ENCODE measurements around the gene GRAP. TPM values are rescaled to one million over a fixed set of nuclear protein-coding genes. Genes with fewer than 3 reads are reported as not detected.
"Not testable (repeated sequence)": the region's sequence is repeated elsewhere in the genome, so short reads cannot be mapped to it uniquely, and the experiment has no call there.

Gene GRAP
- polyA plus RNA-seq = 2.9 TPM
- long read RNA-seq, donor 1, partial matches to known transcripts = 0 of 1 reads
- long read RNA-seq, donor 1, other reads (novel, unspliced or antisense) = 0 of 1 reads
- long read RNA-seq, donor 2, partial matches to known transcripts = 0 of 1 reads
- long read RNA-seq, donor 2, other reads (novel, unspliced or antisense) = 0 of 1 reads
- long read RNA-seq, donor 3 = 0 reads
- long read RNA-seq, donor 4 = 0 reads
- long read RNA-seq, donor 5, partial matches to known transcripts = 0 of 2 reads
- long read RNA-seq, donor 5, other reads (novel, unspliced or antisense) = 0 of 2 reads
- long read RNA-seq, donor 6, partial matches to known transcripts = 0 of 4 reads
- long read RNA-seq, donor 6, other reads (novel, unspliced or antisense) = 0 of 4 reads
- long read RNA-seq, donor 7, partial matches to known transcripts = 0 of 2 reads
- long read RNA-seq, donor 7, other reads (novel, unspliced or antisense) = 0 of 2 reads
- long read RNA-seq, donor 8, partial matches to known transcripts = 0 of 4 reads
- long read RNA-seq, donor 8, other reads (novel, unspliced or antisense) = 0 of 4 reads
- long read RNA-seq, donor 9, partial matches to known transcripts = 0 of 3 reads
- long read RNA-seq, donor 9, other reads (novel, unspliced or antisense) = 0 of 3 reads
- long read RNA-seq, donor 10 = 0 reads
- long read RNA-seq, donor 11, partial matches to known transcripts = 0 of 1 reads
- long read RNA-seq, donor 11, other reads (novel, unspliced or antisense) = 0 of 1 reads

DNA sequence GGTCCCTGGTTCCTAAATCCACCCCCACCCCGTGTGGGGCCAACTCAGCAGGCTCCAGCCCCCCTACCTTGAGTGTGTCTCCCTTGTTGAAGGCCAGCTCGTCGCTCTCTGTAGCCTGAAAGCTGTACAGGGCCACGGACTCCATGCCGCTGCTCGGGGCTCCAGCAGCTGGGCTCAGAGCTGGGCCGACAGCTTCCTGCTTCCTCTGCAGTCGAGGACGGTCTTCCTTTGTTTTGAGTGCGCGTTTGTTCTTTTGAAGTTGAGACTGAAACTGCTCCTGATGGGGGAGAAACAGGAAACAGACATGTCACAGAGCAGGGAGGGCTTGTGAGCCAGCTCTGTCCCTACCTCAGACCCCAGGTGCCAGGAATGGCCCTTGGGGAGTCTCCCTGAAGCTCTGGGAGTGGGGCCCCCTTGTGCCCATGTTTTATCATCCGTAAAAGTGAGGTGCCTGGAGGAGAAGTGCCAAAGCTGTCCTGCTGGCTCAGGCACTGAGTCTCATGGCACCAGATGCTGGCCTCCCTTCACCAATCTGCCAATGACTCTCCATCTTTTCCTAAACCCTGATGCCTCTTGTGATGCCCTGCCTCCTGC lies at the start of gene GRAP:
Gene GRAP, minus strand, starts transcription at position 176 of the 594 bp plus-strand sequence. Its CDS starts 31 bp downstream, at position 145.
- not testable (repeated sequence) for H3K4me1 ChIP-seq (ENCODE audit: control insufficient read depth, insufficient read depth, low read length); H3K9me3 ChIP-seq (ENCODE audit: control insufficient read depth, low read depth, low read length); H3K27ac ChIP-seq (ENCODE audit: low read length); H3K36me3 ChIP-seq (ENCODE audit: control insufficient read depth, insufficient read depth, low read length); DNase-seq; H3K27me3 ChIP-seq (ENCODE audit: control insufficient read depth, insufficient read depth, low read length); H3K4me3 ChIP-seq (ENCODE audit: low read length)
- no CpG with 5 or more reads among the region's 12 CpGs for WGBS (ENCODE audit: insufficient coverage, low lambda C conversion rate)

DNA sequence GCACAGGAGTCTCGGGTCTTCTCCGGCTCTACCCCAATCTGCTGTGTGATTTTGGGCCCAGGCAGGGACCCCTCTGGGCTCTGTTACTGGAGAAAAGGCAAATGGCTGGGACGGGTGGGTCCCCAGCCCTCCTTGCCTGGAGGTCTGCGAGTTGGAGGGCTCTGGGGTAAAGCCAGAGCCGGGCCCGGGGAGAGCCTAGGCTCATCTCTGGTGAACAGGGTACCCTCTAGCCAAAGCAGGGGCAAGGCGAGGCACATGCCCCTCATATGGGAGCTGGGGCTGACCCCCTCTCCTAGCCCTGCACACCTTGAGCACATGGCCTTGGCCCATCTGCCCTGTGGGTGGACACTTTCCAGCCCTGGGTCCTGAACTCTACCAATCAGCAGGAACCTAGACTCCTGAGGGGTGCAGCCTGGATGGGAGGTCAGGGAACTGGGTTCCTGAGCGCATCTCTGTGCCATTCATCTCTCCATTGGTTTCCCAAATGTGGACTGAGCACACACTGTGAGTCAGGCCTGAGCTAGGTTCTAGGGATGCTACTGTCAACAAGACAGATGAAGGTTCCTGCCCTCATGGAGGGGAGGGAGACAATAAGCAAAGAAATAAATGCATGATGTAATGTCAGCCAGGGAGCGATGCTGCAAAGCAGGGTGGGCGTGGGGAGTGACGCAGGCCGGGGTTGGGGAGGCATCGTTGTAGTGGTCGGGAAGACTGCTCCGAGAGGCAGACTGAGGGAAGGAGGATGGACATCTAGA lies 47.1 kb upstream of the GRAP start:
- not testable (repeated sequence) for H3K27me3 ChIP-seq (ENCODE audit: control insufficient read depth, insufficient read depth, low read length); H3K9me3 ChIP-seq (ENCODE audit: control insufficient read depth, low read depth, low read length); H3K4me3 ChIP-seq (ENCODE audit: low read length); H3K36me3 ChIP-seq (ENCODE audit: control insufficient read depth, insufficient read depth, low read length); H3K27ac ChIP-seq (ENCODE audit: low read length); DNase-seq; H3K4me1 ChIP-seq (ENCODE audit: control insufficient read depth, insufficient read depth, low read length)
- no CpG with 5 or more reads among the region's 15 CpGs for WGBS (ENCODE audit: insufficient coverage, low lambda C conversion rate)

DNA sequence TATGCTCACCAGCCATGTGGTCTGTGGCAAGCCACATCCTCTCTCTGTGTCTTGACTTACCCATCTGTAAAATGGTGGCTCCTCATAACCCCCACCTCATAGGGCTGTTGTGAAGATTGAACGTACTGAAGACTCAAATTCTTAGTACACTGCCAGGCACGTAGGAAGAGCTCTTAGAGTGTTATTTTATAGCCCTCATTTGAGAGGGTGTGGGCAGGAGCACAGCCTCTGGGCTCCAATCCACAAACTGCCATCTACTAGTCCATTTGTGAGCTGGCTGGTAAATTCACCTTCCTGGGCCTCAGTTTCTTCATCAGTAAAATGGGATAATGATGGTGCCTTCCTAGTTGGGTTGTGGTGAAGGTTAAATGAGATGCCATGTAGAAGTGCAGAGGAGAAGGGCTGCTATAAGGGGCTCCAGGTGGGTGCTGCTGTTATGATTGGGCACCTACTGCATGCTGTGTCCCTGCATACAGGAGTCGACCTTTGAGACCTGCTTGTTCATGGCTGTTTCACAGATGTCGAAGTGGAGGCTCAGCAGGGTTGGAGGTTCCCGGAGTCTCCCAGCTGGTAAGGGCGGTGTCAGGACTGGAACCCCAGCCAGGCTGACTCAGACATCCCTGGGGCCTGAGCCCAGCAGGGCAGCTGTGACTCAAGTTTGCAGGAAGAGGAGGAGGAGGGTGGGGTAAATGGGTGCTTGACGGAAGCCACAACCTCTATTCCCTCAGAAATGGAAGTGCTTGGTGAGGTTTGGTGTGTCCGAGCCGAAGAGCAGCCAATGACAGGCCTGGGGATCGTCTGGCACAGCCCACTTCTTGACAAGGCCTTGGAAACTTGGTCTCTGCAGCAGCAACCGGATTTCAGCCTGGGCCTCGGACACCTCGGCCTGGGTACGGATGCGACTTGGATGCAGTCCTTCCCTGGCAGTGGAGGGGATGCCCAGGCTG lies 46.3 kb upstream of the GRAP start:
- not testable (repeated sequence) for H3K9me3 ChIP-seq (ENCODE audit: control insufficient read depth, low read depth, low read length); H3K27me3 ChIP-seq (ENCODE audit: control insufficient read depth, insufficient read depth, low read length); H3K4me3 ChIP-seq (ENCODE audit: low read length); DNase-seq; H3K36me3 ChIP-seq (ENCODE audit: control insufficient read depth, insufficient read depth, low read length); H3K27ac ChIP-seq (ENCODE audit: low read length); H3K4me1 ChIP-seq (ENCODE audit: control insufficient read depth, insufficient read depth, low read length)
- no CpG with 5 or more reads among the region's 15 CpGs for WGBS (ENCODE audit: insufficient coverage, low lambda C conversion rate)

DNA sequence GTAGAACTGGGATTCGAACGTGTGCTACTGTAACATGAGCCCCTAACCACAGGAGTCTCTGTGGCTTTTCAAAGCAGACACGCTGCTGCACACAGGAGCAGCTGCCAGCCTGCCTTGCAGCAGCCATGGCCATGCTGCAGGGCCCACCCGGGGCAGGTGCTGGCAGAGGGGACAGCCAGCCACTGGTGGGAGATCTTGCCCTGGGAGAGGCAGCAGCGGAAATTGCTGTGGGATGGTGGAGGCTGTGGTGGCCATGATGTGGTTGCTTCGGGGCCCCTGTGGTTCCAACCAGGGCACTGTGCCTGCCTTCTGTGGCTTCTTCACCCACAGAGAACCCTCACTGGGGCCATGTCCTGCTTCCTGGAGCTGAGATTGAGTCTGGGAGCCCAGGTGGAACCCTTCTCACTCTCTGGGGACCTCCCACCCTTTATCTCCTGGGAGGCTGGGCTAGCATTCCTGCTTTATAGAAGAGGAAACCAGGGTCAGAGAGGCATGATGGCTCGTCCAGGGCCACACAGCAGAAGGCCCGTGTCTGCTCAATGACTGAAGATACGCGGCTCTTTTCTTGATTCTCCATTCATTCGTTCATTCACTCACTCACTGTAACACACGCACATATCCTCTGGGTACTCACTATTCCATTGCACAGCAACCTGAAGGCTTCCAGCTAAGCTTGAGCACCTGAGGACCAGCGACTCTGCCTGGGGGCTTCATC lies 43.5 kb upstream of the GRAP start:
- not testable (repeated sequence) for H3K9me3 ChIP-seq (ENCODE audit: control insufficient read depth, low read depth, low read length); DNase-seq; H3K36me3 ChIP-seq (ENCODE audit: control insufficient read depth, insufficient read depth, low read length); H3K27ac ChIP-seq (ENCODE audit: low read length); H3K4me3 ChIP-seq (ENCODE audit: low read length); H3K27me3 ChIP-seq (ENCODE audit: control insufficient read depth, insufficient read depth, low read length); H3K4me1 ChIP-seq (ENCODE audit: control insufficient read depth, insufficient read depth, low read length)
- no CpG with 5 or more reads among the region's 13 CpGs for WGBS (ENCODE audit: insufficient coverage, low lambda C conversion rate)

DNA sequence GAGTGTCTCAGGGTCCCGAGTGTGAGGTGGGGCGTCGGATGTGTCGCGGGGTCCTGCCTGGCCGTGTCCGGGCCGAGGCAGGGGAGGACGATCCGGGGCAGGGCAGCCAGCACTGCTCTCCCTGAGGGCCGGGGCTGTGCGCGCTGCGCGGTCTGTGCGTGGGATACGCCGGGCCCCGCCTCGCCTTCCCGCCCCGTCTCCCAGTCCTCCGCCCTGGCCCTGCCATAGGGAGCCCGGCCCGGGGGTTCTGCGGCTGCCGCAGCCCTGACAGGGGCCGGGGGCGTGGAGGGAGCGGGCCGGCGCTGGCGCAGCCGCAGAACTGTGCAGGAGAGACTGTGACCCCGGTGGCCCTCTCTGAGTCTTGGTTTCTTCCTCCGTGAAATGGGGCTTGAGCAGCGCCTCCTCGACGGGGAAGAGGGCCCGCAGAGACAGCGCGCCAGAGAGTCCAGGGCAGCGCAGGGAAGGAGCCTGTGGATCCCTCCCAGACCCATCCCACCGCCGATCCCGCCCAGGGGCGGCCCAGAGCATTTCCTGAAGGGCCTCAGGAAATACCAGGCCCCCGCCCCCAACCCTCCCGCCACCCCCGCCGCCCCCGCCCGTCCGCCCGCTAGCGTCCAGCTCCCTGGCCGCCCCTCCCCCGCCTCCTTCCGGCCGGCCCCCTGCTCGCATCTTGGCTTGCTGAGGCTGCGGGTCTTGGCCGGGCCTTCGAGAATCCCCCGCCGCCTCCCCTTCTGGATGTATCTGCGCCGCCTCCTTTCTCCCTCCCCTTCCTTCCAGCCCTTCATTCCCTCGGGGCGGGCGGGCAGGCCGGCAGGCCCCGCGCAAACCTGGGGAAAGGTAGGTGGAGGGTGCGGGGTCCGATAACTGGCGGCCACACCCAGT lies 42.3 kb upstream of the GRAP start:
- H3K27ac ChIP-seq (ENCODE audit: low read length); H3K4me1 ChIP-seq (ENCODE audit: control insufficient read depth, insufficient read depth, low read length); H3K4me3 ChIP-seq (ENCODE audit: low read length); H3K36me3 ChIP-seq (ENCODE audit: control insufficient read depth, insufficient read depth, low read length); DNase-seq; H3K27me3 ChIP-seq (ENCODE audit: control insufficient read depth, insufficient read depth, low read length); H3K9me3 ChIP-seq (ENCODE audit: control insufficient read depth, low read depth, low read length): not testable (repeated sequence)
- WGBS (ENCODE audit: insufficient coverage, low lambda C conversion rate) = no CpG with 5 or more reads among the region's 77 CpGs

DNA sequence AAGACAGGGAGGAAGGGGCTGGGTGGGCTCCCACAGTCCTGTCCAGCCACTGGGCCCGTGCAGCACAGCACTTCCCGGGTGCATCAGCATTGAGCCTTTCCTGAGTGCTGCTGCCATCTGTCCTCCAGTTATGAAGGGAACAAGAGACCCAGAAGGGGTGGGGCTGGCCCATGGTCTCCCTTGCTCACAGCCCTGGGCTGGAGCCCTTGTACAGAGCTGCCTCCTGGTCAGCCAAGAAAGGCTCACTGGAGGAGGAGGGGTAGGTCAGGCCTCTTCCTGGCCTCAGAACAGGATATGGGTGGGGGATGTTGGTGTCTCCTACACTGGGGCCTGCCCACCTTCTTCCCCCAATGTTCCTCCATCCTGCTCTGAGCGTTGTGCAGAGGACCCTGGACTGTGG lies 30.6 kb upstream of the GRAP start:
- H3K4me1 ChIP-seq (ENCODE audit: control insufficient read depth, insufficient read depth, low read length); H3K4me3 ChIP-seq (ENCODE audit: low read length); H3K27me3 ChIP-seq (ENCODE audit: control insufficient read depth, insufficient read depth, low read length); H3K36me3 ChIP-seq (ENCODE audit: control insufficient read depth, insufficient read depth, low read length); H3K27ac ChIP-seq (ENCODE audit: low read length); DNase-seq; H3K9me3 ChIP-seq (ENCODE audit: control insufficient read depth, low read depth, low read length): not testable (repeated sequence)
- WGBS (ENCODE audit: insufficient coverage, low lambda C conversion rate) = no CpG with 5 or more reads among the region's 3 CpGs

DNA sequence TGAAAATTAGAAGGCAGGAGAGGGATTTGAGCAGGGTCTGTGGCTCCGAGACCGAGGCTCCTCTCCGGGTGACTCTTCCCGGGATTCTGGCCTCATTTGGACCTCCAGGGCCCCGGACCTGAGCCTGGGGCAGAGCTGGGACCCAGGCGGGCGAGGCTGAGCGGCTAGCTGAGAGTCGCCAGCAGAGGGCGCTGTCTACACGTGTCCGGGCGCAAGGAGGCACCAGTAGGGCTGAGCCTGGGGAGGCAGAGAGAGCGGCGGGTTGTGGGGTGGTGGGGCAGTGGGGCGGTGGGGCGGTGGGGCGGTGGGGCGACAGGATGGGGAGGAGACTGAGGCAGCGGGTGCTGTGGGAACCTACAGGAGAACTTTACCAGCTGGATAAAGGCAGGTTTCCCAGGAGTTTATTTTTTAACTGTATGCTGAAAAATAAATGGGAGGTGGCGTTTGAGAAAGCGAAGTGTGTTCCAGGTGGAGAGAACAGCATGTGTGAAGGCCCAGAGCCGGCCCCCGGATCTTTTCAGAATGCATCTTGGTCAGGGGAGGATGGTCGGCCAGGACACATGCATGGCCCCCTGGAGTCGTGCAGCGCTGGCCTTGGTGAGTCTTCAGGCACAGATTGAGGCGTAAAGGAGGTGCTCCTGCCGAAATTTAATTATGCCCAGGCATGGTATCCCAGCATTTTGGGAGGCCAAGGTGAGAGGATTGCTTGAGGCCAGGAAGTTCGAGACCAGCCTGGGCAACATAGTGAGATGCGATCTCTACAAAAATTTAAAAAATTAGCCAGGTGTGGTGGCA lies 29.8 kb upstream of the GRAP start:
- WGBS (ENCODE audit: insufficient coverage, low lambda C conversion rate) = no CpG with 5 or more reads among the region's 31 CpGs
- not testable (repeated sequence) for H3K36me3 ChIP-seq (ENCODE audit: control insufficient read depth, insufficient read depth, low read length); H3K27ac ChIP-seq (ENCODE audit: low read length); H3K4me3 ChIP-seq (ENCODE audit: low read length); H3K9me3 ChIP-seq (ENCODE audit: control insufficient read depth, low read depth, low read length); H3K27me3 ChIP-seq (ENCODE audit: control insufficient read depth, insufficient read depth, low read length); DNase-seq; H3K4me1 ChIP-seq (ENCODE audit: control insufficient read depth, insufficient read depth, low read length)

DNA sequence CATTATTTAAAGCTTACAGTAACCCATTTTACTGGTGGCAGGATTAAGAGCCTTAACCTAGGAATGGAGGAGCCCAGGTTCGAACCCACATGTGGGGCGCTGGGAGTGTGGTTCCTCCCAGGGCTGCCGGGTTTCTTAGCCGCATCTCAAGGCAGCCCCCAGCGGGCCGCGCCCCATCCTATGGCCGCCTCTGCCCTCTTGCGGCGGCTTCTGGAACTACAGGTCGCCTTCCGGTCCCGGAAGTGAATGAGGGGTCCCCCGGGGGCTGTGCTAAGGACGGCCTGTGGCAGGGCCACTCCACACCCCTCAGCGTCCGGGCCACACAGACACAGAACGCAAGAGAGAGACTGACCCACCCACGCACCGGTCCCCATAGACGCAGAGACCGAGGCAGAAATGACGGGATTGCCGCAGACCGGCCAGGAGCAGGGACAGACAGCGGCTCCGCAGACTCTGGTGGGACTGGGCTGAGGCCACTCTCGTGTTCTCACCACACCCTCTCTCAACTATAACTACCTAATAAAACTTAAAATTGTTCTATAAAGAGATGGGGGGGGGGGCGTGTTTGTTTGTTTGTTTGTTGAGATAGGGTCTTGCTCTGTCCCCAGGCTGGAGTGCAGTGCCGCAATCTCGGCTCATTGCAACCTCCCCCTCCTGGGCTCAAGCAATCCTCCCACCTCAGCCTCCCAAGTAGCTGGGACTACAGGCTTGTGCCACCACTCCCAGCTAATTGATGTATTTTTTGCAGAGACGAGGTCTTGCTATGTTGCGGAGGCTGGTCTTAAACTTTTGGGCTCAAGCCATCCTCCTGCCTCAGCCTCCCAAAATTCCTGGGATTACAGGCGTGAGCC lies 23.8 kb upstream of the GRAP start:
- H3K27ac ChIP-seq (ENCODE audit: low read length); H3K4me1 ChIP-seq (ENCODE audit: control insufficient read depth, insufficient read depth, low read length); H3K9me3 ChIP-seq (ENCODE audit: control insufficient read depth, low read depth, low read length); H3K4me3 ChIP-seq (ENCODE audit: low read length); H3K36me3 ChIP-seq (ENCODE audit: control insufficient read depth, insufficient read depth, low read length); DNase-seq; H3K27me3 ChIP-seq (ENCODE audit: control insufficient read depth, insufficient read depth, low read length): not testable (repeated sequence)
- WGBS (ENCODE audit: insufficient coverage, low lambda C conversion rate) = no CpG with 5 or more reads among the region's 34 CpGs

Measured in large intestine (tissue), 12 donors.